SK-N-SH (cell line): Measurements from ENCODE around the gene GSTCD. TPM values are rescaled to one million over a fixed set of nuclear protein-coding genes. Genes with fewer than 3 reads are reported as not detected.

Source experiments
- CTCF ChIA-PET: fragments of 300-600, 350-600 bp; formaldehyde crosslinking; extraction: SDS; loops from one replicate; lab custom pipeline; 2021; lab: Yijun Ruan, JAX
- POLR2A ChIA-PET: fragments of 350-600 bp; sonication (Branson Sonifier 250); formaldehyde crosslinking; extraction: SDS; loops from one replicate; lab custom pipeline; 2020; ENCODE audit warnings: antibody characterized with exemption, inconsistent platforms; lab: Yijun Ruan, JAX
- DNase-seq: peaks from one replicate; pipeline ENCODE4 v3.0.0; 2012
- H2AFZ ChIP-seq: fragments of 200-600 bp; sonication (generic); 2 replicates; pipeline ENCODE4 v1.8.1; 2016; ENCODE audit warnings: antibody characterized with exemption, mild to moderate bottlenecking, low read depth
- H3F3A ChIP-seq: fragments of 200-600 bp; sonication (generic); replicated peaks from 2 replicates; pipeline ENCODE3; 2016; ENCODE audit warnings: antibody characterized with exemption, mild to moderate bottlenecking; ENCODE audit not compliant: insufficient read depth
- H3K27ac ChIP-seq, 2 experiments: fragments of 200-500 bp in 1 of 2; fragments of 200-600 bp in 1 of 2; sonication (Bioruptor generic) in 1 of 2; sonication (generic), shearing (Covaris generic) in 1 of 2; 2 replicates each; pipeline versions ENCODE4 v1.5.1 to v1.6.1; 2014 to 2016; ENCODE audit warnings: low read depth in 2 of 2, inconsistent platforms in 1 of 2, low read length in 1 of 2, mild to moderate bottlenecking in 1 of 2, mixed read lengths in 1 of 2
- H3K27me3 ChIP-seq: fragments of 200-600 bp; sonication (generic), shearing (Covaris generic); 2 replicates; pipeline ENCODE4 v1.6.1; 2016; ENCODE audit warnings: mixed run types; ENCODE audit not compliant: insufficient read depth
- H3K36me3 ChIP-seq, 2 experiments: fragments of 200-500 bp in 1 of 2; fragments of 200-600 bp in 1 of 2; sonication (Bioruptor generic) in 1 of 2; sonication (generic) in 1 of 2; replicated peaks in 1 of 2; 2 replicates each; pipeline versions ENCODE3 to v1.5.1; 2014 to 2016; ENCODE audit warnings: low read length in 1 of 2, mild to moderate bottlenecking in 1 of 2; ENCODE audit not compliant: insufficient read depth in 2 of 2, control insufficient read depth in 1 of 2
- H3K4me1 ChIP-seq, 2 experiments: fragments of 200-500 bp in 1 of 2; fragments of 200-600 bp in 1 of 2; sonication (Bioruptor generic) in 1 of 2; sonication (generic), shearing (Covaris generic) in 1 of 2; 2 replicates each; pipeline versions ENCODE4 v1.5.1 to v1.6.1; 2014 to 2016; ENCODE audit warnings: low read depth in 1 of 2, low read length in 1 of 2, mixed run types in 1 of 2; ENCODE audit not compliant: insufficient read depth in 2 of 2, control insufficient read depth in 1 of 2
- H3K4me2 ChIP-seq: fragments of 200-600 bp; sonication (generic), shearing (Covaris generic); 2 replicates; pipeline ENCODE4 v1.6.1; 2017; ENCODE audit warnings: mixed run types
- H3K4me3 ChIP-seq, 2 experiments: fragments of 200-500 bp in 1 of 2; fragments of 200-600 bp in 1 of 2; sonication (Bioruptor generic) in 1 of 2; sonication (generic), shearing (Covaris generic) in 1 of 2; 2 replicates each; pipeline versions ENCODE4 v1.5.1 to v1.8.1; 2014 to 2016; ENCODE audit warnings: low read depth in 2 of 2, inconsistent platforms in 1 of 2, low read length in 1 of 2, mild to moderate bottlenecking in 1 of 2, mixed read lengths in 1 of 2, moderate library complexity in 1 of 2
- H3K79me2 ChIP-seq: fragments of 200-600 bp; sonication (generic); 2 replicates; pipeline ENCODE4 v1.8.1; 2017; ENCODE audit warnings: mild to moderate bottlenecking; ENCODE audit not compliant: insufficient read depth
- H3K9ac ChIP-seq: fragments of 200-600 bp; sonication (generic); 2 replicates; pipeline ENCODE4 v1.6.1; 2017; ENCODE audit warnings: mixed run types
- H3K9me2 ChIP-seq: fragments of 200-600 bp; sonication (generic); 2 replicates; pipeline ENCODE4 v1.6.1; 2017; ENCODE audit warnings: mixed run types
- H3K9me3 ChIP-seq: fragments of 200-600 bp; sonication (generic); 2 replicates; pipeline ENCODE4 v1.6.1; 2017; ENCODE audit warnings: mixed run types, mild to moderate bottlenecking, moderate library complexity
- H4K20me1 ChIP-seq: fragments of 200-600 bp; sonication (generic); 2 replicates; pipeline ENCODE4 v1.6.1; 2017; ENCODE audit warnings: mild to moderate bottlenecking, mixed run types; ENCODE audit not compliant: insufficient read depth
- ELF1 ChIP-seq: IDR thresholded peaks from 2 replicates; pipeline ENCODE4 v1.4.0; 2012
- EP300 ChIP-seq, 2 experiments: IDR thresholded peaks; 2 replicates each; pipeline versions ENCODE4 v1.4.0 to v1.6.1; 2012; ENCODE audit warnings: borderline replicate concordance in 1 of 2, low read depth in 1 of 2, low read length in 1 of 2
- EZH2phosphoT487 ChIP-seq: fragments of 200-600 bp; sonication (generic); IDR thresholded peaks from 2 replicates; pipeline ENCODE4 v1.6.1; 2017; ENCODE audit warnings: low read depth, mixed run types, mild to moderate bottlenecking, antibody characterized with exemption, moderate library complexity, borderline replicate concordance
- FOSL2 ChIP-seq: IDR thresholded peaks from 2 replicates; pipeline ENCODE4 v1.4.0; 2012; ENCODE audit warnings: low read depth, mild to moderate bottlenecking, moderate library complexity, borderline replicate concordance
- FOXJ3 ChIP-seq: sonication (generic); formaldehyde crosslinking; IDR thresholded peaks from 2 replicates; pipeline ENCODE4 v1.5.1; 2020; ENCODE audit warnings: mild to moderate bottlenecking, missing genetic modification reagents
- GABPA ChIP-seq: IDR thresholded peaks from 2 replicates; pipeline ENCODE4 v1.4.0; 2012; ENCODE audit warnings: low read depth, mild to moderate bottlenecking
- GATA2 ChIP-seq: sonication (generic); formaldehyde crosslinking; IDR thresholded peaks from 2 replicates; pipeline ENCODE4 v1.5.0; 2020; ENCODE audit warnings: mild to moderate bottlenecking, missing genetic modification reagents
- JUND ChIP-seq: IDR thresholded peaks from 2 replicates; pipeline ENCODE4 v1.4.0; 2012
- MAX ChIP-seq: IDR thresholded peaks from 2 replicates; pipeline ENCODE4 v1.4.0; 2012; ENCODE audit warnings: low read depth
- MEF2A ChIP-seq: IDR thresholded peaks from 2 replicates; pipeline ENCODE4 v1.4.0; 2012; ENCODE audit warnings: low read depth, borderline replicate concordance
- RAD21 ChIP-seq: IDR thresholded peaks from 2 replicates; pipeline ENCODE4 v1.6.1; 2012; ENCODE audit warnings: mild to moderate bottlenecking, low read length
- TAF1 ChIP-seq: IDR thresholded peaks from 2 replicates; pipeline ENCODE4 v1.6.1; 2012; ENCODE audit warnings: low read depth, mild to moderate bottlenecking, low read length, moderate library complexity, borderline replicate concordance
- TCF12 ChIP-seq: IDR thresholded peaks from 2 replicates; pipeline ENCODE4 v1.4.0; 2012
- TEAD4 ChIP-seq: IDR thresholded peaks from 2 replicates; pipeline ENCODE4 v1.4.0; 2012; ENCODE audit warnings: mild to moderate bottlenecking, borderline replicate concordance; ENCODE audit not compliant: insufficient read depth
- USF2 ChIP-seq: fragments of 150-350 bp; IDR thresholded peaks from 2 replicates; pipeline ENCODE4 v1.6.1; 2017; ENCODE audit warnings: antibody characterized with exemption, low read length, low read depth, borderline replicate concordance
- WGBS: methylation state at CpG from one replicate; pipeline ENCODE4 v1.1.6; 2017; ENCODE audit warnings: low lambda C conversion rate; 5-methylcytosine and 5-hydroxymethylcytosine counted together
- polyA plus RNA-seq, 3 experiments: library from polyadenylated mRNA; depleted of rRNA; stranded (reverse); fragments of >200 nt; gene quantifications; 2 replicates each; pipeline ENCODE4 v1.2.3, GENCODE V29; 2012

GSTCD gene
- polyA plus RNA-seq, 1 of the 3 experiments (the other 2 are of a cell fraction) = 4.8 TPM

- TF ChIP-seq FOSL2 = no peak
- 76% methylated on average over 2 of the region's 2 CpGs for WGBS
- Histone ChIP-seq H3K9me2 (no peaks in the 10 kb centered on the region), H3K4me1 (peaks cover 0 to 2% of the 10 kb centered on the region in 2 experiments; a peak in 2 of 4 replicates), H3K36me3 (peaks cover 0 to 8% of the 10 kb centered on the region in 2 experiments), H2AFZ (no peak overlapping the region), H3F3A (no peaks in the 10 kb centered on the region), H3K9me3 (no peaks in the 10 kb centered on the region), H4K20me1 (no peaks in the 10 kb centered on the region), H3K4me2 (no peak overlapping the region), H3K9ac (no peak overlapping the region), H3K4me3 (no peak overlapping the region), H3K27me3 (no peaks in the 10 kb centered on the region), H3K79me2 (no peaks in the 10 kb centered on the region), H3K27ac (peak overlapping the region in 1 of 2 experiments; percentile 43; a peak in 2 of 4 replicates)
- POLR2A ChIA-PET = no interaction called here
- CTCF ChIA-PET = interaction anchor here (0.8 to 1.3 kb wide), 2 partner anchors 10 to 41 kb away, joined by 3 read pairs; no protein-coding TSS in a partner anchor
- peak; percentile 19 for DNase-seq
These were observed 71.6 kb downstream of the GSTCD start for GRCh38 chr4:105780176-105780575.

- CTCF ChIA-PET = no interaction called here
- no peak for DNase-seq
- Histone ChIP-seq H3K4me2 (no peak overlapping the region), H3F3A (no peaks in the 10 kb centered on the region)
- TF ChIP-seq FOXJ3 (CRISPR knock-in tag) = no peak
- TF ChIP-seq EP300 (IDR thresholded peaks at IDR 0.05; ENCODE audit: borderline replicate concordance in 1 of 2, low read depth in 1 of 2, low read length in 1 of 2) = no peak
- TF ChIP-seq MAX = no peak
- TF ChIP-seq, all 33 proteins: peak for 0
- no peak overlapping the region for H3K4me3 ChIP-seq
- H2AFZ ChIP-seq = no peak overlapping the region
- no peaks in the 10 kb centered on the region for H3K79me2 ChIP-seq
- POLR2A ChIA-PET = no interaction called here
- H3K4me1 ChIP-seq = peaks cover 0 to 2% of the 10 kb centered on the region in 2 experiments; a peak in 2 of 4 replicates
- H3K27me3 ChIP-seq = no peaks in the 10 kb centered on the region
- H3K36me3 ChIP-seq = peaks cover 0 to 4% of the 10 kb centered on the region in 2 experiments
- H3K9ac ChIP-seq = no peak overlapping the region
- H4K20me1 ChIP-seq = no peaks in the 10 kb centered on the region
- H3K27ac ChIP-seq = no peak overlapping the region
- H3K9me2 ChIP-seq = no peaks in the 10 kb centered on the region
- WGBS = 91% methylated on average over 2 of the region's 2 CpGs
- no peaks in the 10 kb centered on the region for H3K9me3 ChIP-seq
These were observed 76.2 kb downstream of the GSTCD start for GRCh38 chr4:105784761-105785160.

- ChIA-PET POLR2A (no interaction called here), CTCF (no interaction called here)
These were observed 77.2 kb downstream of the GSTCD start for GRCh38 chr4:105785792-105786191.

More at GRCh38 chr4:105785792-105786191, 77.2 kb downstream of the GSTCD start:
- H3K36me3 ChIP-seq = peaks cover 0 to 4% of the 10 kb centered on the region in 2 experiments
- H3K9me2 ChIP-seq = no peaks in the 10 kb centered on the region
- no peak overlapping the region for H3K27ac ChIP-seq
- no peaks in the 10 kb centered on the region for H3K27me3 ChIP-seq
- H3K79me2 ChIP-seq = no peaks in the 10 kb centered on the region
- H3K9me3 ChIP-seq = no peaks in the 10 kb centered on the region
- H3K4me3 ChIP-seq = no peak overlapping the region
- no peak for DNase-seq
- H4K20me1 ChIP-seq = no peaks in the 10 kb centered on the region
- TF ChIP-seq USF2 (no peak), GATA2 (CRISPR knock-in tag) (no peak), RAD21 (no peak), MEF2A (no peak), TCF12 (no peak), GABPA (no peak), TAF1 (no peak), JUND (no peak), EZH2phosphoT487 (no peak), FOXJ3 (CRISPR knock-in tag) (no peak), ELF1 (no peak), TEAD4 (no peak), MAX (no peak)
- no peak overlapping the region for H3K9ac ChIP-seq
- H3F3A ChIP-seq = no peaks in the 10 kb centered on the region
- H3K4me1 ChIP-seq = no peaks in the 10 kb centered on the region; a peak in 1 of 4 replicates
- H3K4me2 ChIP-seq = no peak overlapping the region
- H2AFZ ChIP-seq = no peak overlapping the region
